ENCODE data around the gene PHLPP1.

GRCh38 chr18:62702259-62702658 lies 13.1 kb upstream of the PHLPP1 start:
- TF ChIP-seq POLR2A (IDR thresholded peaks at IDR 0.05) (no peak), CTCF (IDR thresholded peaks at IDR 0.05 in 4 of 5, conservative IDR thresholded peaks at IDR 0.05 in 1 of 5) (no peak)

Measured in gastrocnemius medialis (tissue), 4 donors.